ENCODE data around the gene TUBB4A. TPM values are rescaled to one million over a fixed set of nuclear protein-coding genes. Genes with fewer than 3 reads are reported as not detected.

TUBB4A gene
- total RNA-seq, 6 experiments from 2014 or later, result 0.24 to 19.2 (median 1.4) TPM

DNA sequence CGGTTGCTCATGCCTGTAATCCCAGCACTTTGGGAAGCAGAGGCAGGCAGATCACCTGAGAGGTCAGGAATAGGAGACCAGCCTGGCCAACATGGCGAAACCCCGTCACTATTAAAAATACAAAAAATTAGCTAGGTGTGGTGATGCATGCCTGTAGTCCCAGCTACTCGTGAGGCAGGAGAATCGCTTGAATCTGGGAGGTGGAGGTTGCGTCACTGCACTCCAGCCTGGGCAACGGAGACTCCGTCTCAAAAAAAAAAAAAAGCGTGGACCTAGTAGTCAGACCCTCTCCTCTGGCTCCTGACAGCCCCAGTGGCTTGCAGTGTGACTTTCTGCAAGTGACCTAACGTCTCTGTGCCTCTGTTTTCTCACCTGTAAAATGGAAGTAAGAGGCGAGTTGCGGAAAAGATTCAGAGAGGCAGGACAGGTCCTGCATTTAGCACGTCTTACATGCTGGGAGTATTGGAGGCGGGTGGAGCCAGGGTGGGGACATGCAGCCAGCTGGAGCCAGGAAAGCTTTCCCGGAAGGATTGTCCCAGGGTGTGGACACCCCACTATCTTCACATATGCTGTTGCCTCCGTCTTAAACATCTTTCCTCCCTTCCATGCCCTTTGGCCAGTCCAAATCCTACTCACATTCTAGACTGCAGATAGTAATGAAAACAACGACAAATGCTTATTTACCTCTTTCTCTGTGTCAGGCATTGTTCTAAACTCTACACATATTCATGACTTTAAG is 2.9 kb downstream of the TUBB4A start:
- no peak overlapping the region for H3K4me3 ChIP-seq
- intact Hi-C loops (cut with DNase I), result no loop called here
- WGBS (ENCODE audit: insufficient coverage, low coverage, low lambda C conversion rate, missing lambda C conversion rate), result 72% methylated on average over 8 of the region's 17 CpGs
- peaks cover 0 to 9% (median 0%) of the 10 kb centered on the region in 4 donors for H3K4me1 ChIP-seq
- DNase-seq (no peak), ATAC-seq (no peak)
- no peaks in the 10 kb centered on the region for H3K36me3 ChIP-seq
- peaks cover 0 to 11% of the 10 kb centered on the region in 2 donors for H3K27me3 ChIP-seq
- TF ChIP-seq CTCF (IDR thresholded peaks at IDR 0.05), result no peak
- TF ChIP-seq POLR2A (IDR thresholded peaks at IDR 0.05), result no peak
- H3K27ac ChIP-seq, result no peak overlapping the region
- H3K9me3 ChIP-seq, result no peaks in the 10 kb centered on the region

DNA sequence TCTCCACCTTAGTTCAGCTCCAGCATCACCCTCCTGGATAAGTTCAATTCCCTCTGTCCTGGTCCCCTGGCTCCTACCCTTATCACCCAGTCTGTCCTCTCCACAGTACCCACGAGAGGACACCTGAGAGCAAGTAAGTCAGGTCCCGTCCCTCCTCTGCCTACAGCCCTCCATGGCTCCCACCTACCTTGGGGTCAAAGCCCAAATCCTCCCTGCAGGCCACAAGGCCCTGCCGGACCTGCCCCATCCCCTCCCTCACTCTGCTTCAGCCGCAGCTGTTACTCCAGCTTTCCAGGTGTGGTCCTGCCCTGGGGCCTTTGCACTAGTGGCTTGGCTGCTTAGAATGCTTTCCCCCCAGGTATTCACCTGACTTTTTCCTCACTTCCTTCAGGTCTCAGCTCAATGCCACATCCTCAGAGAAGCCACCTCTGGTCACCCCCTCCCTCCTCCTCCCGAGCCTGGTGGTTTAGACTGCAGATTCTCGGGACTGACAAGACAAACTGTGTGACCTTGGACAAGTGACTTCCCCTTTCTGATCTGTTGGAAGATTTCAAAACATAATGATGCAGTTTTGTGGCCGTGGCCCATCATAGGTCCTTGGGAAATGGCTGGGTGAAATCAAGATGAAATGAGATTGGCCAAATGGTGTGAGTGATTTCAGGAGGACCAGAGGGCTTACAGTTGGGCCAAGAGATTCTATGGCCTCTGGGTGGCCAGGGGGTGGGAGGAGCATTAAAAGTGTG is 3.6 kb downstream of the TUBB4A start:
- H3K4me1 ChIP-seq, result peaks cover 0 to 9% (median 0%) of the 10 kb centered on the region in 4 donors
- H3K27me3 ChIP-seq, result peaks cover 0 to 11% of the 10 kb centered on the region in 2 donors
- ATAC-seq (no peak), DNase-seq (no peak)
- no peaks in the 10 kb centered on the region for H3K9me3 ChIP-seq
- H3K36me3 ChIP-seq, result no peaks in the 10 kb centered on the region
- intact Hi-C loops (cut with DNase I), result no loop called here
- no peak overlapping the region for H3K4me3 ChIP-seq
- 77% methylated on average over 7 of the region's 7 CpGs for WGBS (ENCODE audit: insufficient coverage, low coverage, low lambda C conversion rate, missing lambda C conversion rate)
- H3K27ac ChIP-seq, result no peak overlapping the region
- no peak for TF ChIP-seq CTCF (IDR thresholded peaks at IDR 0.05)
- TF ChIP-seq POLR2A (IDR thresholded peaks at IDR 0.05), result no peak

DNA sequence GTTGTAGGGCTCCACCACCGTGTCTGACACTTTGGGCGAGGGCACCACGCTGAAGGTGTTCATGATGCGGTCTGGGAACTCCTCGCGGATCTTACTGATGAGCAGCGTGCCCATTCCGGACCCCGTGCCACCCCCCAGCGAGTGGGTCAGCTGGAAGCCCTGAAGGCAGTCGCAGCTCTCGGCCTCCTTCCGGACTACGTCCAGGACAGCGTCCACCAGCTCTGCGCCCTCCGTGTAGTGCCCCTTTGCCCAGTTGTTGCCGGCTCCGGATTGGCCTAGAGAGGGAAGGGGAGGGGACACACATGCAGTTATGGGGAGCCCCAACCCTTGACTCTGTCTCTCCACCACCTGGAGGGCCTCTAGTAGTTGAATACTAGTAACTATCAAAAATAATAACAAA is 6.2 kb downstream of the TUBB4A start:
- H3K36me3 ChIP-seq, result no peaks in the 10 kb centered on the region
- TF ChIP-seq CTCF (IDR thresholded peaks at IDR 0.05) (no peak), POLR2A (IDR thresholded peaks at IDR 0.05) (no peak)
- H3K9me3 ChIP-seq, result no peaks in the 10 kb centered on the region
- intact Hi-C loops (cut with DNase I), result no loop called here
- DNase-seq, result no peak
- H3K27me3 ChIP-seq, result no peaks in the 10 kb centered on the region
- no peak for ATAC-seq
- WGBS (ENCODE audit: insufficient coverage, low coverage, low lambda C conversion rate, missing lambda C conversion rate), result 90% methylated on average over 2 of the region's 19 CpGs
- no peaks in the 10 kb centered on the region for H3K4me1 ChIP-seq
- no peak overlapping the region for H3K4me3 ChIP-seq
- H3K27ac ChIP-seq, result no peak overlapping the region

DNA sequence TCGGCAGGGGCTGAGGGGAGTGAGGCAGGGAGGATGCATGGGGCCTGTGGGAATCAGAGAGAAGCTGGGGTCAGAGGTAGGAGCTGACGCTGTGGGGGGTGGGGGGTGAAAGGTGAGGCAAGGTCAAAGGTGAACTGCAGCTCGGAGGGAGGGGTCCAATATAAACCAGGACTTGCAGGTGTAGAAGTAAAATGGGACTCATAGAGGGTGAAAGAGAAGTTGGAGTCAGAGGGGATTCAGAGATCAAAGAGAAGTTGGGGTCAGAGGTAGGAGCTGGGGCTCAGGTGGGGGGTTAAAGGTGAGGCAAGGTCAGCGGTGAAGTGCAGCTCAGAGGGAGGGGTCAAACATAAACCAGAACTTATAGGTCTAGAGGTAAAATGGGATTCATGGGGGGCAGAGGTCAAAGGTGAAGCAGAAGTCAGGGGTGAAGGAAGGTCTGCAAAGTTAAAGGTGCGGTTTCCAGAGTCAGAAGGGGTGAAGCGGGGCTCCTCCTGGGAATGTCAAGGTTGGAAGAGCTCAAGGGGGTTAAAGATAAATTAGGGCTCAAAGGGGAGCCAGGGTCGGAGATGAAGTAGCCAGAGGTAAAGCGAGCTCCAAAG is 7.6 kb downstream of the TUBB4A start:
- 73% methylated on average over 8 of the region's 8 CpGs for WGBS (ENCODE audit: insufficient coverage, low coverage, low lambda C conversion rate, missing lambda C conversion rate)
- no peaks in the 10 kb centered on the region for H3K9me3 ChIP-seq
- DNase-seq (no peak), ATAC-seq (no peak)
- intact Hi-C loops (cut with DNase I), result no loop called here
- no peak overlapping the region for H3K27ac ChIP-seq
- H3K4me3 ChIP-seq, result no peak overlapping the region
- no peaks in the 10 kb centered on the region for H3K4me1 ChIP-seq
- no peak for TF ChIP-seq POLR2A (IDR thresholded peaks at IDR 0.05)
- no peak for TF ChIP-seq CTCF (IDR thresholded peaks at IDR 0.05)
- no peaks in the 10 kb centered on the region for H3K36me3 ChIP-seq
- H3K27me3 ChIP-seq, result no peaks in the 10 kb centered on the region

Measured in right lobe of liver (tissue), 6 donors.